ENCODE data around the gene TNFRSF9. TPM values are rescaled to one million over a fixed set of nuclear protein-coding genes. Genes with fewer than 3 reads are reported as not detected.
"Not testable (repeated sequence)": the region's sequence is repeated elsewhere in the genome, so short reads cannot be mapped to it uniquely, and the experiment has no call there.

TNFRSF9 gene
- total RNA-seq, 1 experiment from 2014 or later: 0.23 TPM

DNA sequence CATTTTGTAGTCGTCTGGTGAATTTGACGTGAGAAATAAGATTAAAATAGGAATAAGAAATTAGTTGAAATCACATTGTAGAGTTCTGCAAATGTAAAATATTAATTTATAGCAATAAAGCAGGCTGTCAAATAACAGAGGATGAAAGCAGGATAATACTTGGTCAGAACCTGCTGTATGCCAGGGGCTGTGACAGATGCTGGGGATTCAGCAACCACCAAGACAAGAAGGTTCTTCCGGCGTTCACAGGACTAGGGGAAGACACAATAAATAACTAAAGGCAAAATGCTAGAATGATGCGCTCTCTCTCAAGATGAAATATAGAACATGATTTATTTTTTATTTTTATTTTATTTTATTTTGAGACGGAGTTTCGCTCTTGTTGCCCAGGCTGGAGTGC, 14.0 kb upstream of the TNFRSF9 start:
- Histone ChIP-seq H3K4me1 (ENCODE audit: control insufficient read depth, insufficient read depth, low read length) (0 out of 2 replicates have a peak, but pooled peaks cover 5% of the 10 kb centered on the region), H3K27me3 (ENCODE audit: control insufficient read depth, insufficient read depth, low read length) (no peaks in the 10 kb centered on the region), H3K27ac (ENCODE audit: low read length) (peak overlapping the region; percentile 96), H3K4me3 (ENCODE audit: low read depth in 2 of 2, low read length in 2 of 2) (peak overlapping the region; percentile 67 to 82), H3K36me3 (ENCODE audit: control insufficient read depth, insufficient read depth, low read length) (no peaks in the 10 kb centered on the region), H3K9me3 (ENCODE audit: control insufficient read depth, insufficient read depth, low read depth, low read length) (no peaks in the 10 kb centered on the region)
- TF ChIP-seq SIN3A (IDR thresholded peaks at IDR 0.05; ENCODE audit: borderline replicate concordance, insufficient read depth, low read depth, low read length): no peak
- TF ChIP-seq POLR2AphosphoS5 (IDR thresholded peaks at IDR 0.05; ENCODE audit: low read depth, low read length): no peak
- no peak for TF ChIP-seq TCF7L2 (IDR thresholded peaks at IDR 0.05; ENCODE audit: low read depth, low read length)
- TF ChIP-seq, protein P1, sequence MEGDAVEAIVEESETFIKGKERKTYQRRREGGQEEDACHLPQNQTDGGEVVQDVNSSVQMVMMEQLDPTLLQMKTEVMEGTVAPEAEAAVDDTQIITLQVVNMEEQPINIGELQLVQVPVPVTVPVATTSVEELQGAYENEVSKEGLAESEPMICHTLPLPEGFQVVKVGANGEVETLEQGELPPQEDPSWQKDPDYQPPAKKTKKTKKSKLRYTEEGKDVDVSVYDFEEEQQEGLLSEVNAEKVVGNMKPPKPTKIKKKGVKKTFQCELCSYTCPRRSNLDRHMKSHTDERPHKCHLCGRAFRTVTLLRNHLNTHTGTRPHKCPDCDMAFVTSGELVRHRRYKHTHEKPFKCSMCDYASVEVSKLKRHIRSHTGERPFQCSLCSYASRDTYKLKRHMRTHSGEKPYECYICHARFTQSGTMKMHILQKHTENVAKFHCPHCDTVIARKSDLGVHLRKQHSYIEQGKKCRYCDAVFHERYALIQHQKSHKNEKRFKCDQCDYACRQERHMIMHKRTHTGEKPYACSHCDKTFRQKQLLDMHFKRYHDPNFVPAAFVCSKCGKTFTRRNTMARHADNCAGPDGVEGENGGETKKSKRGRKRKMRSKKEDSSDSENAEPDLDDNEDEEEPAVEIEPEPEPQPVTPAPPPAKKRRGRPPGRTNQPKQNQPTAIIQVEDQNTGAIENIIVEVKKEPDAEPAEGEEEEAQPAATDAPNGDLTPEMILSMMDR (IDR thresholded peaks at IDR 0.05): no peak
- TF ChIP-seq, protein P2, sequence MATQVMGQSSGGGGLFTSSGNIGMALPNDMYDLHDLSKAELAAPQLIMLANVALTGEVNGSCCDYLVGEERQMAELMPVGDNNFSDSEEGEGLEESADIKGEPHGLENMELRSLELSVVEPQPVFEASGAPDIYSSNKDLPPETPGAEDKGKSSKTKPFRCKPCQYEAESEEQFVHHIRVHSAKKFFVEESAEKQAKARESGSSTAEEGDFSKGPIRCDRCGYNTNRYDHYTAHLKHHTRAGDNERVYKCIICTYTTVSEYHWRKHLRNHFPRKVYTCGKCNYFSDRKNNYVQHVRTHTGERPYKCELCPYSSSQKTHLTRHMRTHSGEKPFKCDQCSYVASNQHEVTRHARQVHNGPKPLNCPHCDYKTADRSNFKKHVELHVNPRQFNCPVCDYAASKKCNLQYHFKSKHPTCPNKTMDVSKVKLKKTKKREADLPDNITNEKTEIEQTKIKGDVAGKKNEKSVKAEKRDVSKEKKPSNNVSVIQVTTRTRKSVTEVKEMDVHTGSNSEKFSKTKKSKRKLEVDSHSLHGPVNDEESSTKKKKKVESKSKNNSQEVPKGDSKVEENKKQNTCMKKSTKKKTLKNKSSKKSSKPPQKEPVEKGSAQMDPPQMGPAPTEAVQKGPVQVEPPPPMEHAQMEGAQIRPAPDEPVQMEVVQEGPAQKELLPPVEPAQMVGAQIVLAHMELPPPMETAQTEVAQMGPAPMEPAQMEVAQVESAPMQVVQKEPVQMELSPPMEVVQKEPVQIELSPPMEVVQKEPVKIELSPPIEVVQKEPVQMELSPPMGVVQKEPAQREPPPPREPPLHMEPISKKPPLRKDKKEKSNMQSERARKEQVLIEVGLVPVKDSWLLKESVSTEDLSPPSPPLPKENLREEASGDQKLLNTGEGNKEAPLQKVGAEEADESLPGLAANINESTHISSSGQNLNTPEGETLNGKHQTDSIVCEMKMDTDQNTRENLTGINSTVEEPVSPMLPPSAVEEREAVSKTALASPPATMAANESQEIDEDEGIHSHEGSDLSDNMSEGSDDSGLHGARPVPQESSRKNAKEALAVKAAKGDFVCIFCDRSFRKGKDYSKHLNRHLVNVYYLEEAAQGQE (IDR thresholded peaks at IDR 0.05; ENCODE audit: insufficient read depth in 1 of 2, low read depth in 2 of 2, low read length in 1 of 2): no peak
- ChIA-PET POLR2A (no interaction called here), CTCF (no interaction called here)
- in situ Hi-C loops (cut with HindIII; ENCODE audit: low pct_unique_long_range_greater_than_20kb, low sequenced_read_pairs): no loop called here
- intact Hi-C loops (cut with micrococcal nuclease; ENCODE audit: unreplicated experiment): no loop called here
- DNase-seq (ENCODE audit: low read depth, low spot score) (no peak), ATAC-seq (no peak)
- TSS peak; percentile 97 for BruUV-seq (replicated peaks)

DNA sequence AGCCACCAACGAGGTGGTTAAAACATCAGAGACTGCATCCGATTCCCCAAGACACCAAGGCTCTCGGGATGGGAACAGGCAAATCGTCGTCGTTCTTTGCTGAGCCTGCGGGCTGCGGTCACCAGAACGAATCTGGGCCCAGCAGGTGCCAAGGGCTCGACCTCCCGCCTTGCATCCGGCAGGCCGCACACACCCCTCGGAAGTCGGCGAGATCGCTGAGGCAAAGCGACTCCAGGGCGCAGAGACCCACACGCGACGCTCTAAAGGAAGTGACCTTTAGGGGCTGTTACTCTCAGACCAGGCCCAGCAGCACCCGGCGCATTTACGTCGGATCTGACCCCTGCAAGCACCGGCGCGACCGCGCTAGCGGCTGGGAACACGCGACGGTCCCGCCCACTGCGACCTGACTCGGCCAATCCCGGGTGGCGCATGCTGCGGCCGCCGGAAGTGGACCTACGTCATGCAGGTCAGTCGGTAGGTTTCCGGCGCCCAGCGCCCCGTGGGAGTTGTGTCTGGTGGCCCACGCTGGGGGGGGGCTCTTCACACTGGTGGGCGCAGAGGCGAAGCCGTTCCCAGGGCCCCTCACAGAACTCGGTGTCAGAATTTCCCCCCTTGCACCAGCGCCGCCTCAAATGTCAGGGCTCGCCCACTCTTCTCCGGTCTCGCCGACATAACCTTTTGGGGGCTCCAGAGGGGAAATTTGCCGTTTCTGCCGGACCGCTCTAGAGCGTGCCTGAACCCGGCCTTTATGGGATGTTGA, 13.4 kb upstream of the TNFRSF9 start:
- in situ Hi-C loops (cut with HindIII; ENCODE audit: low pct_unique_long_range_greater_than_20kb, low sequenced_read_pairs) (no loop called here), intact Hi-C loops (cut with micrococcal nuclease; ENCODE audit: unreplicated experiment) (no loop called here)
- H3K27me3 ChIP-seq (ENCODE audit: control insufficient read depth, insufficient read depth, low read length): no peaks in the 10 kb centered on the region
- CTCF ChIA-PET: no interaction called here
- no peaks in the 10 kb centered on the region for H3K9me3 ChIP-seq (ENCODE audit: control insufficient read depth, insufficient read depth, low read depth, low read length)
- H3K4me3 ChIP-seq (ENCODE audit: low read depth in 2 of 2, low read length in 2 of 2): peak overlapping the region; percentile 67 to 82
- TF ChIP-seq TCF7L2 (IDR thresholded peaks at IDR 0.05; ENCODE audit: low read depth, low read length): 0 out of 2 replicates have a peak, but pooled peaks have one; percentile 19
- TF ChIP-seq, protein P1 (IDR thresholded peaks at IDR 0.05): no peak
- TF ChIP-seq POLR2AphosphoS5 (IDR thresholded peaks at IDR 0.05; ENCODE audit: low read depth, low read length): peak; percentile 90
- TF ChIP-seq, protein P2 (IDR thresholded peaks at IDR 0.05; ENCODE audit: insufficient read depth in 1 of 2, low read depth in 2 of 2, low read length in 1 of 2): peak in 1 of 2 experiments; percentile 63; a peak in 1 of 4 replicates
- peak; percentile 66; the same call in 1 of the 2 replicates for TF ChIP-seq SIN3A (IDR thresholded peaks at IDR 0.05; ENCODE audit: borderline replicate concordance, insufficient read depth, low read depth, low read length)
- peak overlapping the region; percentile 96 for H3K27ac ChIP-seq (ENCODE audit: low read length)
- DNase-seq (ENCODE audit: low read depth, low spot score) (peak; percentile 89), ATAC-seq (peak; percentile 99)
- POLR2A ChIA-PET: no interaction called here
- no peaks in the 10 kb centered on the region for H3K36me3 ChIP-seq (ENCODE audit: control insufficient read depth, insufficient read depth, low read length)
- no TSS peak for BruUV-seq (replicated peaks)
- 0 out of 2 replicates have a peak, but pooled peaks cover 5% of the 10 kb centered on the region for H3K4me1 ChIP-seq (ENCODE audit: control insufficient read depth, insufficient read depth, low read length)

DNA sequence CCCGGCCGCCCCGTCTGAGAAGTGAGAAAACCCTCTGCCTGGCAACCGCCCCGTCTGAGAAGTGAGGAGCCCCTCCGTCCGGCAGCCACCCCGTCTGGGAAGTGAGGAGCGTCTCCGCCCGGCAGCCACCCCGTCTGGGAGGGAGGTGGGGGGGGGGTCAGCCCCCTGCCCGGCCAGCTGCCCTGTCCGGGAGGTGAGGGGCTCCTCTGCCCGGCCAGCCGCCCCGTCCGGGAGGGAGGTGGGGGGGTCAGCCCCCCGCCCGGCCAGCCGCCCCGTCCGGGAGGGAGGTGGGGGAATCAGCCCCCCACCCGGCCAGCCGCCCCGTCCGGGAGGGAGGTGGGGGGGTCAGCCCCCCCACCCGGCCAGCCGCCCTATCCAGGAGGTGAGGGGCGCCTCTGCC, 12.2 kb upstream of the TNFRSF9 start:
- CTCF ChIA-PET; H3K27me3 ChIP-seq (ENCODE audit: control insufficient read depth, insufficient read depth, low read length); H3K36me3 ChIP-seq (ENCODE audit: control insufficient read depth, insufficient read depth, low read length); in situ Hi-C loops (cut with HindIII; ENCODE audit: low pct_unique_long_range_greater_than_20kb, low sequenced_read_pairs); BruUV-seq (replicated peaks); H3K9me3 ChIP-seq (ENCODE audit: control insufficient read depth, insufficient read depth, low read depth, low read length); intact Hi-C loops (cut with micrococcal nuclease; ENCODE audit: unreplicated experiment); ATAC-seq; H3K27ac ChIP-seq (ENCODE audit: low read length); H3K4me1 ChIP-seq (ENCODE audit: control insufficient read depth, insufficient read depth, low read length); POLR2A ChIA-PET; DNase-seq (ENCODE audit: low read depth, low spot score); H3K4me3 ChIP-seq (ENCODE audit: low read depth in 2 of 2, low read length in 2 of 2): not testable (repeated sequence)

Measured in Panc1 (cell line).